GM12875 (cell line): Measurements from ENCODE around the gene ZNF33B.

Source experiments
- H3K4me3 ChIP-seq: one replicate; pipeline ENCODE4 v1.5.1; 2011; ENCODE audit warnings: low read depth, low read length, control low read depth
- CTCF ChIP-seq: IDR thresholded peaks from 2 replicates; pipeline ENCODE4 v1.5.1; 2011; ENCODE audit warnings: low read depth, mild to moderate bottlenecking, control low read depth, inconsistent platforms, low read length, moderate library complexity, borderline replicate concordance; ENCODE audit not compliant: insufficient read depth

The ZNF33B gene

GRCh38 chr10:42638821-42639270 lies 476 bp upstream of the ZNF33B start:
- no peak for TF ChIP-seq CTCF
- H3K4me3 ChIP-seq: peak overlapping the region; percentile 74

DNA sequence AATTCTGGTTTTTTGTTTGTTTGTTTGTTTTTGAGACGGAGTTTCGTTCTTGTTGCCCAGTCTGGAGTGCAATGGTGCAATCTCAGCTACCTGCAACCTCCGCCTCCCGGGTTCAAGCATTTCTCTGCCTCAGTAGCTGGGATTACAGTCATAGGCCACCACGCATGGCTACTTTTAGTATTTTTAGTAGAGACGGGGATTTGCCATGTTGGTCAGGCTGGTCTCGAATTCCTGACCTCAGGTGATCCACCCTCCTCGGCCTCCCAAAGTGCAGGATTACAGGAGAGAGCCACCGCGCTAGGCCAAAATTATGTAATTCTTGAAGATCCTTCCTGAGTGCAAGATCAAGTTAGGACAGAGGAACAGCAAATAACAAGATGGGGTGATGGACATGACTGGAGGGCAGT lies 719 bp downstream of the ZNF33B start:
- peak overlapping the region; percentile 74 for H3K4me3 ChIP-seq
- TF ChIP-seq CTCF: no peak

- peak overlapping the region; percentile 23 for H3K4me3 ChIP-seq
- TF ChIP-seq CTCF: no peak
Measured at GRCh38 chr10:42637142-42637541, 1.2 kb downstream of the ZNF33B start.

- no peak for TF ChIP-seq CTCF
- no peak overlapping the region for H3K4me3 ChIP-seq
Measured at GRCh38 chr10:42635098-42635497, 3.3 kb downstream of the ZNF33B start.

DNA sequence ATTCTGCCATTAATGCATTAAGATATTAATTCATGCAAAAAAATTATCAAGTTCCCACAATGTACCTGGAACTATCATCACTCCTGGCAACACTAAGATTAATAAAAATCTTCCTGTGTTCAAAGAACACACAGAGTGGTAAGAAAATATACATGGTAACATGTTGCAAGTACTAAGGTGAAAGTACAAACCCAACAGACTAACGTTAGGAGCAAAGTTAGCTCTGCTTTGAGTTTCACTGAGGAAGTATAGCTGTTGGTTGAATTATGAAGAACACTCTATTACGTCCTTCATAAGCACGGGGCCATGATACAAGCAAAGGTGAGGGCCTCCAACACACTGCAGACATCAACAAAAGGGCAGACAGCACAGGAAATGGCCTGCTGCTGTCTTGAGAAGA lies 5.8 kb downstream of the ZNF33B start:
- no peak overlapping the region for H3K4me3 ChIP-seq
- TF ChIP-seq CTCF: no peak

DNA sequence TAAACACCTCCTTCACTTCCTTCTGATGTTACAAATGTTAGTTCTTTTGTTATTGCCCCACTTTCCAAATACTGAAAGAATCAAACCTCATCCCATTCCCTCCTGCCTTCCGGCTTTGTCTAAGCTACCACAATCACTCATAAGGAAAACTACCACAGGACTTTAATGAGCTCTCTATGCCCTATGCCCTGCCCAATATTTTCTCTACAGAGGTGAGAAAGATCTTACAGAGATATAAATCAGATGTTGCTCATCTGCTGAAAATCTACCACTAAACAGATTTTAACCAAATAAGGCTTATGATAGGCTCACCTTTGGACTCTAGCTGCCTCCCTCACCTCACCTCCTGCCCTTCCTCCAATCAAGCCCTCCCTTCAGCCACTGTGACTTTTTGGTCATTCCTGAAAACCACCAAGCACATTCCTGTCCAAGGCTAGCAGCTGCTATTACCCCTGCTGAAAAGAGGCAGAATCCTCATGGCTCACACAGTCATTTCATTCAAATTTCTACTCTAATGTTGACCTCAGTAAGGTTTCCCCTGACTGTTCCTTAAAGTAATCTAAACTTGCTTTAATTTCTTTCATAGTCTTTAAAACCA lies 7.7 kb downstream of the ZNF33B start:
- no peak overlapping the region for H3K4me3 ChIP-seq
- TF ChIP-seq CTCF: no peak

GRCh38 chr10:42623929-42624328 lies 14.4 kb downstream of the ZNF33B start:
- no peak for TF ChIP-seq CTCF
- H3K4me3 ChIP-seq: no peak overlapping the region
